ENCODE results near the gene STRN3.

DNA sequence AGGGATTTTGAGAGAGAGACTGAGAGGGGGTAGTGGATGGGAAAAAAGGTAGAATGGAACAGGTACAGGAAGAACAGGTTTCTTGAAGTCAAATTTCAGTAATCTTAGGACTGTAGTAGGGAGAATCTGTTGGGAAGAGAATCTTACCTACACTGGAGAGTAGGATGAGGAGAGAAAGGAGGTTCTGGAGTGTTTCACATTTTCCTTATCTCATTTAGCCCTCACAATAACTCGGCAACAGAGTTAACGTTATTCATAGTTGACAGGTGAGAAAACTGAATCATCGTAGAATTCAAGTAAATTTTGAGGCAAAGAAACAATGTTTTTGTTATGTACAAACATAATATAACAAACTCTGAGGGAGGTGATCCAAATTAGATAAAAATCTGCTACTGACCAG is 17.2 kb upstream of the STRN3 start:
- TF ChIP-seq RAD21 (IDR thresholded peaks at IDR 0.05 in 1 of 2, conservative IDR thresholded peaks at IDR 0.05 in 1 of 2; ENCODE audit: low read depth in 2 of 2, low read length in 2 of 2): no peak
- no peak for TF ChIP-seq POLR2AphosphoS5 (IDR thresholded peaks at IDR 0.05; ENCODE audit: low read depth, low read length)
- TF ChIP-seq MAFK (IDR thresholded peaks at IDR 0.05; ENCODE audit: low read depth, low read length): no peak
- no peak for TF ChIP-seq POLR2A (IDR thresholded peaks at IDR 0.05; ENCODE audit: control extremely low read depth in 1 of 2, low read depth in 2 of 2, low read length in 2 of 2)
- TF ChIP-seq EP300 (IDR thresholded peaks at IDR 0.05; ENCODE audit: borderline replicate concordance in 1 of 2, low read depth in 2 of 2, low read length in 2 of 2): no peak
- TF ChIP-seq, protein P1, sequence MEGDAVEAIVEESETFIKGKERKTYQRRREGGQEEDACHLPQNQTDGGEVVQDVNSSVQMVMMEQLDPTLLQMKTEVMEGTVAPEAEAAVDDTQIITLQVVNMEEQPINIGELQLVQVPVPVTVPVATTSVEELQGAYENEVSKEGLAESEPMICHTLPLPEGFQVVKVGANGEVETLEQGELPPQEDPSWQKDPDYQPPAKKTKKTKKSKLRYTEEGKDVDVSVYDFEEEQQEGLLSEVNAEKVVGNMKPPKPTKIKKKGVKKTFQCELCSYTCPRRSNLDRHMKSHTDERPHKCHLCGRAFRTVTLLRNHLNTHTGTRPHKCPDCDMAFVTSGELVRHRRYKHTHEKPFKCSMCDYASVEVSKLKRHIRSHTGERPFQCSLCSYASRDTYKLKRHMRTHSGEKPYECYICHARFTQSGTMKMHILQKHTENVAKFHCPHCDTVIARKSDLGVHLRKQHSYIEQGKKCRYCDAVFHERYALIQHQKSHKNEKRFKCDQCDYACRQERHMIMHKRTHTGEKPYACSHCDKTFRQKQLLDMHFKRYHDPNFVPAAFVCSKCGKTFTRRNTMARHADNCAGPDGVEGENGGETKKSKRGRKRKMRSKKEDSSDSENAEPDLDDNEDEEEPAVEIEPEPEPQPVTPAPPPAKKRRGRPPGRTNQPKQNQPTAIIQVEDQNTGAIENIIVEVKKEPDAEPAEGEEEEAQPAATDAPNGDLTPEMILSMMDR (IDR thresholded peaks at IDR 0.05; ENCODE audit: control extremely low read depth in 1 of 3, insufficient read depth in 1 of 3, low read depth in 1 of 3, low read length in 3 of 3): no peak
- no peak for TF ChIP-seq ZNF274 (IDR thresholded peaks at IDR 0.05; ENCODE audit: borderline replicate concordance, extremely low read depth, low read length)
- TF ChIP-seq EGR1 (IDR thresholded peaks at IDR 0.05; ENCODE audit: borderline replicate concordance, low read depth, low read length): no peak

Measured in H1 (cell line).